ENCODE data around the gene NUBPL.

DNA sequence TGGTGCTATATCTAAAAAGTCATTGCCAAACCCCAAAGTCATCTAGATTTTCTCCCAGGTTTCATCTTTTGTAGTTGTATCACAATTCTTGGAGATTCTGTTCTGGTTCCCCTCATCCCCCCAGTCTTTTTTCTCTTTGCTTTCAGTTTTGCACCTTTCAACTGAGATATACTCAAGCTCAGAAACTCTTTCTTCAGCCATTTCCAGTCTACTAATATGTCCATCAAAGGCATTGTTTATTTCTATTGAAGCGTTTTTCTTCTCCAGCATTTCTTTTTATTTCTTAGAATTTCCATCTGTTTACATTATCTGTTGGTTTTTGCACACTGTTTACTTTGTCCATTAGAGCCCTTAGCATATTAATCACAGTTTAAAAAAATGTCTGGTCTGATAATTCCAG, 179.5 kb downstream of the NUBPL start:
- TF ChIP-seq CTCF (IDR thresholded peaks at IDR 0.05) (no peak), EZH2phosphoT487 (IDR thresholded peaks at IDR 0.05; ENCODE audit: borderline replicate concordance, low read depth) (no peak), FOSL2 (IDR thresholded peaks at IDR 0.05; ENCODE audit: borderline replicate concordance, low read depth) (no peak), MXI1 (IDR thresholded peaks at IDR 0.05; ENCODE audit: low read depth, low read length) (no peak), EP300 (IDR thresholded peaks at IDR 0.05; ENCODE audit: borderline replicate concordance in 1 of 2, low read depth in 1 of 2, low read length in 1 of 2) (no peak)
- TF ChIP-seq, protein P1, sequence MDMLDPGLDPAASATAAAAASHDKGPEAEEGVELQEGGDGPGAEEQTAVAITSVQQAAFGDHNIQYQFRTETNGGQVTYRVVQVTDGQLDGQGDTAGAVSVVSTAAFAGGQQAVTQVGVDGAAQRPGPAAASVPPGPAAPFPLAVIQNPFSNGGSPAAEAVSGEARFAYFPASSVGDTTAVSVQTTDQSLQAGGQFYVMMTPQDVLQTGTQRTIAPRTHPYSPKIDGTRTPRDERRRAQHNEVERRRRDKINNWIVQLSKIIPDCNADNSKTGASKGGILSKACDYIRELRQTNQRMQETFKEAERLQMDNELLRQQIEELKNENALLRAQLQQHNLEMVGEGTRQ (IDR thresholded peaks at IDR 0.05; ENCODE audit: borderline replicate concordance, low read depth, low read length) = no peak
